ENCODE results near the gene HSPA2. TPM values are rescaled to one million over a fixed set of nuclear protein-coding genes. Genes with fewer than 3 reads are reported as not detected.

Gene HSPA2
- total and polyA plus RNA-seq, 4 donors: 6.9 to 20.5 (median 11.4) TPM

DNA sequence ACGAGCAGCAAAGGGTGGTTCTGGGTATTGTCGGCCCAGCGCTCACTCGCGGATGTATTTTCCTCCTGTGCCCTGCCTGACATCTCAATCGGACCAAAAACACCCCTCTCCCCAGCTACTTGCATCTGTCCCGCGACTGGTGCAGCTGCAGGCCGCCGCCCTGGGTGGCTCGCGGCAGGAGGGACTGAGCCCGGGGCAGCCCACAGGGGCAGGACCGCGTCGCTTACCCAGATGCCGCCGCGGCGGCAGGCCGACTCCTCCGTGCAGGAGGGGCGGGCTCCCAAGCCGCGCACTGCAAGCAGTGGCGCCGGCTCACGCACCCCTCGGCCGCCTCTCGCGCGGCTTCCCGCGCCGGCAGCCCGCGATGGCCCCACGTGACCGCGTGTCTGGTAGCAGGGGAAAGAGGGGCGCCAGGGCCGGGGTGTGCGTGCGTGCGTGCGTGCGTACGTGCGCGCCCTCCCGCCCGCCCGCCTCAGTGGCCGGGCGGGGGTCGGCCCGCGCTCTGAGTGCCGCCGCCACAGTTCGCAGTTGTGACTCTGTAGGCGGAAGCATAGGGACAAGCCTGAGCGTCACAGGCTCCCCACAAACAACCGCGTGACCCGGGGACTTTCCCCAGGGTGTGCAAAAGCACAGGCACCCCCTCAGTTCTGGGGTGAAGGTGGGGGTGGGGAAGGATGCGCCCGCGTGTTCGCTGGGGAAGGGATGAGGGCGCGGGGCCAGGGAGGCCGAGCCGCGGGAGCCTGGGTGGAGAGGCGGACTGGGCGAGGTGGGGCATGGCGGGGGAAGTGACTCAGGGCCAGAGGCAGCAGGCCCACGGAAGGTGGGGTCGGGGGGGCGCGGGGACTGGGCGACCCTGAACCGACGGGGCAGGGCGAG is 36.9 kb upstream of the HSPA2 start, which contains the start of gene ZBTB25:
Gene ZBTB25 (minus strand): TSS at position 405 of the 876 bp plus-strand sequence. CDS start 13,305 bp downstream, outside the sequence.
- Histone ChIP-seq H3K27me3 (ENCODE audit: control insufficient read depth in 3 of 3, insufficient read depth in 3 of 3, low read length in 2 of 3) (no peaks in the 10 kb centered on the region), H3K9ac (ENCODE audit: insufficient read depth in 1 of 2, low read length in 2 of 2) (peak within 1 kb of the TSS; percentile 87 to 92), H3K36me3 (ENCODE audit: control insufficient read depth in 4 of 4, insufficient read depth in 4 of 4, low read length in 4 of 4) (peaks cover 0 to 4% (median 0%) of the 10 kb centered on the region in 4 donors), H3K4me3 (peak within 1 kb of the TSS; percentile 62), H3K4me1 (ENCODE audit: control insufficient read depth in 5 of 5, insufficient read depth in 5 of 5, low read length in 5 of 5) (peaks cover 7 to 47% (median 27%) of the 10 kb centered on the region in 5 donors), H3K27ac (ENCODE audit: low read depth in 1 of 2, low read length in 1 of 2) (peak within 1 kb of the TSS; percentile 99 to 100), H3K9me3 (ENCODE audit: control insufficient read depth in 4 of 4, insufficient read depth in 3 of 4, low read length in 3 of 4) (no peaks in the 10 kb centered on the region)
- WGBS, 2 donors: 0% methylated on average over 72 to 87 of the region's 87 CpGs
- DNase-seq (peak; percentile 94 to 97 (median 95)), ATAC-seq (ENCODE audit: insufficient read depth, low FRiP score) (peak; percentile 87)
- TF ChIP-seq, protein P1, sequence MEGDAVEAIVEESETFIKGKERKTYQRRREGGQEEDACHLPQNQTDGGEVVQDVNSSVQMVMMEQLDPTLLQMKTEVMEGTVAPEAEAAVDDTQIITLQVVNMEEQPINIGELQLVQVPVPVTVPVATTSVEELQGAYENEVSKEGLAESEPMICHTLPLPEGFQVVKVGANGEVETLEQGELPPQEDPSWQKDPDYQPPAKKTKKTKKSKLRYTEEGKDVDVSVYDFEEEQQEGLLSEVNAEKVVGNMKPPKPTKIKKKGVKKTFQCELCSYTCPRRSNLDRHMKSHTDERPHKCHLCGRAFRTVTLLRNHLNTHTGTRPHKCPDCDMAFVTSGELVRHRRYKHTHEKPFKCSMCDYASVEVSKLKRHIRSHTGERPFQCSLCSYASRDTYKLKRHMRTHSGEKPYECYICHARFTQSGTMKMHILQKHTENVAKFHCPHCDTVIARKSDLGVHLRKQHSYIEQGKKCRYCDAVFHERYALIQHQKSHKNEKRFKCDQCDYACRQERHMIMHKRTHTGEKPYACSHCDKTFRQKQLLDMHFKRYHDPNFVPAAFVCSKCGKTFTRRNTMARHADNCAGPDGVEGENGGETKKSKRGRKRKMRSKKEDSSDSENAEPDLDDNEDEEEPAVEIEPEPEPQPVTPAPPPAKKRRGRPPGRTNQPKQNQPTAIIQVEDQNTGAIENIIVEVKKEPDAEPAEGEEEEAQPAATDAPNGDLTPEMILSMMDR (IDR thresholded peaks at IDR 0.05; ENCODE audit: control extremely low read depth, extremely low read depth): no peak

DNA sequence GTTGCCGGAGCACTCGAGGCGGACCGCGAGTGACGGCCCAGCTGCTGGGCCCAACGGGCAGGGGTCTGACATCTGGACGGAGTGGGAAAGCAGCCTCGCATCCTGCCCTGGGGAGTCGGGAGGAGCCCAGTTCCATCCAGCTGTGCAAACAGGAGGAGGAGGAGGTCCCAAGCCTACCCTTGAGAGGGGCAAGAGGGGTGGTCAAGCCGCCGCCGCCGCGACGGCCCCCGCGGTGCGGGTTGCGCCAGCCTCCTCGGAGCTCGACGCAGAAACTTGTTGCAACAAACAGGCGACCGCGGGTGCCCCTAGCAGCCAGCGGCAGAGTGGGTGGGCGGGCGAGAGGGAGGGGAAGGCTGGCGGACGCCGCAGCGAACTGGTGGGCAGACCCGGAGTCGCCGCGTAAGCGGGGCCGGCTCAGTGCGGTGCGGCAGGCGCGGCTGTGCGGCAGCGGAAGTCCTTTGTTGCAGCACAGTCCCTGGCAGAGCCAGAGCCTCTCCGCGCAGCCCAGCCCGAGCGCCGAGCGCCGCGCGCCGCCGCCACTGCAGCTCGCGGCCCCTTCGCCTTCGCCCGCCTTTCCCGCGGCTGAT is 36.1 kb upstream of the HSPA2 start, which contains the start of gene ZBTB1:
Gene ZBTB1 (plus strand): TSS at position 461 of the 587 bp plus-strand sequence. CDS start 16,735 bp downstream, outside the sequence.
- H3K4me1 ChIP-seq (ENCODE audit: control insufficient read depth in 5 of 5, insufficient read depth in 5 of 5, low read length in 5 of 5): peaks cover 11 to 47% (median 27%) of the 10 kb centered on the region in 5 donors
- DNase-seq: peak; percentile 92 to 94 (median 94)
- peak within 1 kb of the TSS; percentile 99 to 100 for H3K27ac ChIP-seq (ENCODE audit: low read depth in 1 of 2, low read length in 1 of 2)
- no peaks in the 10 kb centered on the region for H3K27me3 ChIP-seq (ENCODE audit: control insufficient read depth in 3 of 3, insufficient read depth in 3 of 3, low read length in 2 of 3)
- H3K9ac ChIP-seq (ENCODE audit: insufficient read depth in 1 of 2, low read length in 2 of 2): peak within 1 kb of the TSS; percentile 85 to 97
- WGBS, 2 donors: 0% methylated on average over 60 to 63 of the region's 63 CpGs
- TF ChIP-seq, protein P1 (IDR thresholded peaks at IDR 0.05; ENCODE audit: control extremely low read depth, extremely low read depth): no peak
- peak within 1 kb of the TSS; percentile 62 for H3K4me3 ChIP-seq
- ATAC-seq (ENCODE audit: insufficient read depth, low FRiP score): peak; percentile 56
- no peaks in the 10 kb centered on the region for H3K9me3 ChIP-seq (ENCODE audit: control insufficient read depth in 4 of 4, insufficient read depth in 3 of 4, low read length in 3 of 4)
- peaks cover 0 to 4% (median 0%) of the 10 kb centered on the region in 4 donors for H3K36me3 ChIP-seq (ENCODE audit: control insufficient read depth in 4 of 4, insufficient read depth in 4 of 4, low read length in 4 of 4)

DNA sequence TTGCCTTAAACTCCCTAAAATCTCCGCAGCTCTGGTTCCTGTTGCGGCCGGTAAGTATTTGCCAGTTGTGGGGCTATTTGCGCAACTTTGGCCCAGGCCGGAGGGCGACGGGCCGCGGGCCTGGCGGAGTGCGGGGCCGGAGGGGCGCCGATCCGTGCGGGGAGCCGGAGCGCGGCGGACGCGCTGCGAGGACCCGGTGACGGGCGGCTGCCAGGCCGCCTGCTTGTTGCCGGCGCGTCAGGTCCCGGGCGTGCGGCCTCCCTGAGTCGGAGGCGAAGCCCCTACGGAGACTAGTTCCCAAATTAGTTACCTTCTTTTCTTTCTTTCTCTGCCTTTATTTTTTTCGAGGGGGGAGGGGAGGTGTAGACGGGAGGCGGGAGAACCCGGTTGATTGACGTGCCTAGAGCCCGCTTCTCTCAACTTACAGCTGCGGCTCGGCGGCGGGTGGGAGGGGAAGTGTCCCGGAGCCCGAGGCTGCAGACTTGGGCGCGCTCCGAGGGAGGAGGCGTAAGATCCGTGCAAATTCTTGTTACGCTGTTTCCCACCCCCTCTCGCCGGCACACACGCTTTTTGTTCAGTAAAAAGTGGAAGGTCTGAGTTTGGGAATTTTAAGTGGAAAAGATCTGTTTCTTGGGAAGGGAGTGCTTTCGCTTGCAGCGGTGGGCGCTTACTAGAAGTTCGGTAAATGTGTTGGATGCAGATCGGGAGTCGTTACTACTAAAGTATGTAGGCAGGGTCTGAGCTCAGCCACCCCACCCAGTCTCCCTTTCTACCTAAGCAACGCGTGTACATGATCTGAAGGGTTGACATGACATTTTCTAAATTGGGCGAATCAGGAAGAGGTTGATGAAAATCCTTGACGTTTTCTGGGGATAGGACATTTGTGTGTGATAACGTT is 35.4 kb upstream of the HSPA2 start:
- Histone ChIP-seq H3K9ac (ENCODE audit: insufficient read depth in 1 of 2, low read length in 2 of 2) (peak overlapping the region; percentile 85 to 97), H3K4me3 (peak overlapping the region; percentile 62), H3K27me3 (ENCODE audit: control insufficient read depth in 3 of 3, insufficient read depth in 3 of 3, low read length in 2 of 3) (no peaks in the 10 kb centered on the region), H3K36me3 (ENCODE audit: control insufficient read depth in 4 of 4, insufficient read depth in 4 of 4, low read length in 4 of 4) (peaks cover 0 to 4% (median 0%) of the 10 kb centered on the region in 4 donors), H3K27ac (ENCODE audit: low read depth in 1 of 2, low read length in 1 of 2) (peak overlapping the region; percentile 99 to 100), H3K4me1 (ENCODE audit: control insufficient read depth in 5 of 5, insufficient read depth in 5 of 5, low read length in 5 of 5) (peaks cover 11 to 47% (median 28%) of the 10 kb centered on the region in 5 donors), H3K9me3 (ENCODE audit: control insufficient read depth in 4 of 4, insufficient read depth in 3 of 4, low read length in 3 of 4) (no peaks in the 10 kb centered on the region)
- ATAC-seq (ENCODE audit: insufficient read depth, low FRiP score) (peak; percentile 29), DNase-seq (peak; percentile 92 to 96 (median 95))
- TF ChIP-seq, protein P1 (IDR thresholded peaks at IDR 0.05; ENCODE audit: control extremely low read depth, extremely low read depth): no peak
- 0 to 1% methylated on average over 68 of the region's 68 CpGs for WGBS, 2 donors
